Keratinocyte (primary cell): ENCODE results near the gene PPIAL4G. TPM values are rescaled to one million over a fixed set of nuclear protein-coding genes. Genes with fewer than 3 reads are reported as not detected.
"Not testable (repeated sequence)": the region's sequence is repeated elsewhere in the genome, so short reads cannot be mapped to it uniquely, and the experiment has no call there.

Source experiments
- DNase-seq: peaks from one replicate; pipeline ENCODE4 v3.0.0-alpha.2; 2011; ENCODE audit warnings: low read depth, missing footprints, low spot score
- FAIRE-seq: peaks from 2 replicates; lab custom pipeline; 2011; peaks lifted over from hg19 to GRCh38; lab: Jason Lieb, UNC
- H2AFZ ChIP-seq: 2 replicates; pipeline ENCODE4 v1.6.0; 2012; ENCODE audit warnings: low read length, control low read depth, inconsistent platforms; ENCODE audit not compliant: control insufficient read depth
- H3K27ac ChIP-seq: 2 replicates; pipeline ENCODE4 v1.5.1; 2011; ENCODE audit warnings: low read length; ENCODE audit not compliant: control insufficient read depth, insufficient read depth
- H3K27me3 ChIP-seq: 3 replicates; pipeline ENCODE4 v1.6.0; 2011; ENCODE audit warnings: low read length; ENCODE audit not compliant: control insufficient read depth, insufficient read depth; ENCODE audit errors: extremely low read depth
- H3K36me3 ChIP-seq, 2 experiments: 2 replicates in 1 of 2; 3 replicates in 1 of 2; pipeline ENCODE4 v1.5.1; 2011; ENCODE audit warnings: low read length in 2 of 2, mild to moderate bottlenecking in 1 of 2; ENCODE audit not compliant: control insufficient read depth in 2 of 2, insufficient read depth in 2 of 2; ENCODE audit errors: extremely low read depth in 1 of 2
- H3K4me1 ChIP-seq: 3 replicates; pipeline ENCODE4 v1.5.1; 2011; ENCODE audit warnings: low read length; ENCODE audit not compliant: control insufficient read depth, insufficient read depth; ENCODE audit errors: extremely low read depth
- H3K4me2 ChIP-seq: 3 replicates; pipeline ENCODE4 v1.6.0; 2011; ENCODE audit warnings: low read depth, low read length; ENCODE audit not compliant: control insufficient read depth, insufficient read depth; ENCODE audit errors: extremely low read depth
- H3K4me3 ChIP-seq, 3 experiments: fragments of 200-600 bp in 1 of 3; sonication (generic) in 1 of 3; 2 replicates in 2 of 3; 3 replicates in 1 of 3; pipeline ENCODE4 v1.5.1; 2011 to 2016; ENCODE audit warnings: low read length in 3 of 3, mild to moderate bottlenecking in 3 of 3, control low read depth in 2 of 3, inconsistent platforms in 1 of 3, low read depth in 1 of 3, mixed read lengths in 1 of 3, mixed run types in 1 of 3, moderate library complexity in 1 of 3; ENCODE audit not compliant: control insufficient read depth in 2 of 3, insufficient read depth in 2 of 3; ENCODE audit errors: extremely low read depth in 1 of 3
- H3K79me2 ChIP-seq: 2 replicates; pipeline ENCODE4 v1.6.0; 2012; ENCODE audit warnings: low read length; ENCODE audit not compliant: control insufficient read depth, insufficient read depth
- H3K9ac ChIP-seq: 3 replicates; pipeline ENCODE4 v1.6.0; 2011; ENCODE audit warnings: low read length; ENCODE audit not compliant: control insufficient read depth, insufficient read depth; ENCODE audit errors: extremely low read depth
- H3K9me1 ChIP-seq: 3 replicates; pipeline ENCODE4 v1.6.0; 2011; ENCODE audit warnings: low read length; ENCODE audit not compliant: control insufficient read depth, insufficient read depth; ENCODE audit errors: extremely low read depth
- H3K9me3 ChIP-seq: 2 replicates; pipeline ENCODE4 v1.5.1; 2012; ENCODE audit warnings: low read depth, low read length; ENCODE audit not compliant: control insufficient read depth
- H4K20me1 ChIP-seq: 3 replicates; pipeline ENCODE4 v1.6.0; 2011; ENCODE audit warnings: low read length; ENCODE audit not compliant: control insufficient read depth, insufficient read depth; ENCODE audit errors: extremely low read depth
- CTCF ChIP-seq, 3 experiments: IDR thresholded peaks in 1 of 3; conservative IDR thresholded peaks in 1 of 3; optimal IDR thresholded peaks in 1 of 3; 2 replicates in 2 of 3; 3 replicates in 1 of 3; pipeline versions ENCODE3 to v1.5.1; 2011; ENCODE audit warnings: low read length in 3 of 3, mild to moderate bottlenecking in 3 of 3, moderate library complexity in 2 of 3, control low read depth in 1 of 3, inconsistent platforms in 1 of 3; ENCODE audit not compliant: insufficient read depth in 2 of 3; ENCODE audit errors: extremely low read depth in 1 of 3
- dilution Hi-C: fragments of 300-500 bp; cut with MboI; formaldehyde crosslinking; loops from one replicate; pipeline ENCODE4 v1.7.0; 2020; ENCODE audit warnings: low sequenced_read_pairs; ENCODE audit not compliant: extremely low pct_ligation_motif_present
- polyA plus RNA-seq, 5 experiments: library from polyadenylated mRNA; depleted of rRNA in 3 of 5; stranded (reverse) in 3 of 5; stranded (forward) in 1 of 5; unstranded in 1 of 5; fragments of >200 nt; gene quantifications; 1 replicate in 1 of 5; 2 replicates in 3 of 5; 3 replicates in 1 of 5; pipeline versions ENCODE4 v1.2.1 to v1.2.3, GENCODE V29; 2011 to 2012; ENCODE audit warnings: missing spikeins in 2 of 5, low read depth in 1 of 5, low replicate concordance in 1 of 5

PPIAL4G gene
- polyA plus RNA-seq, 1 donor (not counting 4 experiments of a cell fraction or from before 2014, with no cell fraction given), result not detected

- H3K9me3 ChIP-seq, H3K4me3 ChIP-seq, FAIRE-seq, DNase-seq, H4K20me1 ChIP-seq, H3K9me1 ChIP-seq, H2AFZ ChIP-seq, H3K9ac ChIP-seq, dilution Hi-C loops, H3K36me3 ChIP-seq, H3K4me1 ChIP-seq, H3K27ac ChIP-seq, H3K27me3 ChIP-seq, H3K4me2 ChIP-seq, H3K79me2 ChIP-seq: not testable (repeated sequence)
Observed at GRCh38 chr1:148523205-148524144, 40.4 kb upstream of the PPIAL4G start.

GRCh38 chr1:148522561-148523204 is 39.6 kb upstream of the PPIAL4G start:
- H3K4me3 ChIP-seq, H3K36me3 ChIP-seq, H3K27me3 ChIP-seq, H3K9me1 ChIP-seq, dilution Hi-C loops, H3K79me2 ChIP-seq, H3K27ac ChIP-seq, H2AFZ ChIP-seq, FAIRE-seq, H3K4me2 ChIP-seq, H3K9ac ChIP-seq, H4K20me1 ChIP-seq, H3K4me1 ChIP-seq, H3K9me3 ChIP-seq: not testable (repeated sequence)
- peak in 1 of 3 experiments; percentile 12 for TF ChIP-seq CTCF (optimal IDR thresholded peaks at IDR 0.05 in 1 of 3, IDR thresholded peaks at IDR 0.05 in 1 of 3, conservative IDR thresholded peaks at IDR 0.05 in 1 of 3; ENCODE audit: extremely low read depth in 1 of 3, insufficient read depth in 2 of 3, low read length in 3 of 3)
- peak; percentile 94 for DNase-seq

- FAIRE-seq, H3K9me3 ChIP-seq, H3K79me2 ChIP-seq, H3K36me3 ChIP-seq, H3K27me3 ChIP-seq, H4K20me1 ChIP-seq, H3K4me1 ChIP-seq, H3K4me3 ChIP-seq, dilution Hi-C loops, H3K9me1 ChIP-seq: not testable (repeated sequence)
- Histone ChIP-seq H3K27ac (peak overlapping the region; percentile 60), H3K4me2 (peak overlapping the region; percentile 41), H2AFZ (peak overlapping the region; percentile 19), H3K9ac (peak overlapping the region; percentile 22)
- DNase-seq, result peak; percentile 54
Observed at GRCh38 chr1:148522072-148522471, 39.0 kb upstream of the PPIAL4G start.

- FAIRE-seq, H3K9me1 ChIP-seq, H4K20me1 ChIP-seq, H3K4me1 ChIP-seq, H3K36me3 ChIP-seq, DNase-seq, H3K79me2 ChIP-seq, H3K9me3 ChIP-seq, H3K4me3 ChIP-seq, H3K9ac ChIP-seq, H3K27me3 ChIP-seq, H2AFZ ChIP-seq, dilution Hi-C loops, H3K27ac ChIP-seq, H3K4me2 ChIP-seq: not testable (repeated sequence)
Observed at GRCh38 chr1:148514310-148514709, 31.2 kb upstream of the PPIAL4G start.
